KMS-11 (cell line): ENCODE data around the gene CFAP221.

Experiments used
- H2AFZ ChIP-seq: fragments of 200-600 bp; sonication (generic); 2 replicates; pipeline ENCODE4 v1.6.1; 2016; ENCODE audit warnings: antibody characterized with exemption, mixed run types, low read depth
- H3K27ac ChIP-seq: fragments of 200-600 bp; sonication (generic); 2 replicates; pipeline ENCODE4 v1.6.1; 2016; ENCODE audit warnings: mild to moderate bottlenecking, mixed run types
- H3K27me3 ChIP-seq: fragments of 200-600 bp; sonication (generic); 2 replicates; pipeline ENCODE4 v1.6.1; 2017; ENCODE audit warnings: mild to moderate bottlenecking, low read depth, mixed run types, moderate library complexity; ENCODE audit not compliant: insufficient read depth
- H3K36me3 ChIP-seq: fragments of 200-600 bp; sonication (generic); 2 replicates; pipeline ENCODE4 v1.6.1; 2017; ENCODE audit warnings: mild to moderate bottlenecking, mixed run types; ENCODE audit not compliant: insufficient read depth
- H3K4me1 ChIP-seq: fragments of 200-600 bp; sonication (generic); 2 replicates; pipeline ENCODE4 v1.6.1; 2016; ENCODE audit warnings: mild to moderate bottlenecking, low read depth, mixed run types; ENCODE audit not compliant: poor library complexity, severe bottlenecking
- H3K4me2 ChIP-seq: fragments of 200-600 bp; sonication (generic); 2 replicates; pipeline ENCODE4 v1.7.0; 2016; ENCODE audit warnings: mild to moderate bottlenecking, mixed run types
- H3K4me3 ChIP-seq: fragments of 200-600 bp; sonication (generic); IDR thresholded peaks from 2 replicates; pipeline ENCODE4 v1.6.1; 2017; ENCODE audit warnings: low read depth, low read length, mixed read lengths; ENCODE audit not compliant: insufficient read depth
- H3K79me2 ChIP-seq: fragments of 200-600 bp; sonication (generic); 2 replicates; pipeline ENCODE4 v1.6.1; 2016; ENCODE audit warnings: low read depth, mixed run types; ENCODE audit not compliant: insufficient read depth
- H3K9ac ChIP-seq: fragments of 200-600 bp; sonication (generic); 2 replicates; pipeline ENCODE4 v1.6.1; 2016; ENCODE audit warnings: mild to moderate bottlenecking, mixed run types
- H4K20me1 ChIP-seq: fragments of 200-600 bp; sonication (generic); 2 replicates; pipeline ENCODE4 v1.6.1; 2016; ENCODE audit warnings: mild to moderate bottlenecking, mixed run types; ENCODE audit not compliant: insufficient read depth
- TF ChIP-seq, protein P1 (sequence below): fragments of 200-600 bp; sonication (generic); conservative IDR thresholded peaks from 2 replicates; pipeline ENCODE4 v1.6.1; 2017; ENCODE audit warnings: low read depth, mild to moderate bottlenecking, antibody characterized with exemption, low read length, moderate library complexity, mixed read lengths

Gene CFAP221

DNA sequence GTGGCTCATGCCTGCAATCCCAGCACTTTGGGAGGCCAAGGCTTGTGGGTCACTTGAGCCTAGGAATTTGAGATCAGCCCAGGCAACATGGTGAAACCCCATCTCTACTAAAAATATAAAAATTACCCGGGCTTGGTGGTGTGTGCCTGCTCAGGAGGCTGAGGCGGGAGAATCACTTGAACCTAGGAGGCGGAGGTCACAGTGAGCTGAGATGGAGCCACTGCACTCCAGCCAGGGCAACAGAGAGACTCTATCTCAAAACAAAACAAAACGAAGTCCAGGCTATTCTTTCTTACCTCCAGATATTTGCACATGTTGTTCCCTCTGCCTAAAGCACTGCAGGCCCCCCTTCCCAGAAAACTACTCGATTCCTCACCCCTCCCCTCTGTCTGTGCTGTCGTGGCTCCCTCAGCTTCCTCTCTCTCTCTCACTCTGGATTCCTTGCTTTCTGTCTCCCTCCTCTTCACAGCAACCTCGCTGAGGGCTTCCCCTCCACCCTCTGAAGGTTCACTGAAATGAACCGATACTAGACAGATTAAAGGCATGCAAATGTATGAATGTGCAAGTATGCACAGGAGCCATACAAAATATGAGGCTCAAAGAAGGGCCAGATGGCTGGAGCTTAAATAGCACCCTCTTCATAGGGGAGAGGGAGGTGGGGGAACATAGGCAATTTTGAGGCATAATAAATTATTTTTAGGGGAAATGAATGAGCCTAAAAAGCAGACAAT lies 153.2 kb downstream of the CFAP221 start:
- Histone ChIP-seq H3K4me1 (peaks cover 26% of the 10 kb centered on the region), H3K27ac (no peak overlapping the region; the same call in 1 of the 2 replicates), H3K9ac (no peak overlapping the region), H4K20me1 (no peaks in the 10 kb centered on the region), H3K4me3 (no peak overlapping the region), H3K4me2 (peak overlapping the region; percentile 21; the same call in 1 of the 2 replicates), H3K36me3 (no peaks in the 10 kb centered on the region), H2AFZ (peak overlapping the region; percentile 18; the same call in 1 of the 2 replicates), H3K27me3 (no peaks in the 10 kb centered on the region), H3K79me2 (no peaks in the 10 kb centered on the region)
- TF ChIP-seq, protein P1, sequence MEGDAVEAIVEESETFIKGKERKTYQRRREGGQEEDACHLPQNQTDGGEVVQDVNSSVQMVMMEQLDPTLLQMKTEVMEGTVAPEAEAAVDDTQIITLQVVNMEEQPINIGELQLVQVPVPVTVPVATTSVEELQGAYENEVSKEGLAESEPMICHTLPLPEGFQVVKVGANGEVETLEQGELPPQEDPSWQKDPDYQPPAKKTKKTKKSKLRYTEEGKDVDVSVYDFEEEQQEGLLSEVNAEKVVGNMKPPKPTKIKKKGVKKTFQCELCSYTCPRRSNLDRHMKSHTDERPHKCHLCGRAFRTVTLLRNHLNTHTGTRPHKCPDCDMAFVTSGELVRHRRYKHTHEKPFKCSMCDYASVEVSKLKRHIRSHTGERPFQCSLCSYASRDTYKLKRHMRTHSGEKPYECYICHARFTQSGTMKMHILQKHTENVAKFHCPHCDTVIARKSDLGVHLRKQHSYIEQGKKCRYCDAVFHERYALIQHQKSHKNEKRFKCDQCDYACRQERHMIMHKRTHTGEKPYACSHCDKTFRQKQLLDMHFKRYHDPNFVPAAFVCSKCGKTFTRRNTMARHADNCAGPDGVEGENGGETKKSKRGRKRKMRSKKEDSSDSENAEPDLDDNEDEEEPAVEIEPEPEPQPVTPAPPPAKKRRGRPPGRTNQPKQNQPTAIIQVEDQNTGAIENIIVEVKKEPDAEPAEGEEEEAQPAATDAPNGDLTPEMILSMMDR, result no peak

- Histone ChIP-seq H3K4me3 (no peak overlapping the region), H3K4me2 (no peak overlapping the region), H3K4me1 (peaks cover 26% of the 10 kb centered on the region)
These were observed 154.0 kb downstream of the CFAP221 start for GRCh38 chr2:119698246-119698645.

GRCh38 chr2:119699016-119699606 lies 154.9 kb downstream of the CFAP221 start:
- Histone ChIP-seq H3K27ac (no peak overlapping the region), H2AFZ (no peak overlapping the region), H3K4me2 (no peak overlapping the region), H3K79me2 (no peaks in the 10 kb centered on the region), H3K36me3 (no peaks in the 10 kb centered on the region), H3K9ac (no peak overlapping the region), H3K27me3 (no peaks in the 10 kb centered on the region), H3K4me1 (peaks cover 26% of the 10 kb centered on the region), H4K20me1 (no peaks in the 10 kb centered on the region), H3K4me3 (no peak overlapping the region)
- TF ChIP-seq, protein P1, result no peak

More at GRCh38 chr2:119698246-119698645, 154.0 kb downstream of the CFAP221 start:
- TF ChIP-seq, protein P1, result no peak
- no peak overlapping the region for H3K27ac ChIP-seq
- H2AFZ ChIP-seq, result no peak overlapping the region
- H3K9ac ChIP-seq, result no peak overlapping the region
- H3K27me3 ChIP-seq, result no peaks in the 10 kb centered on the region
- H3K79me2 ChIP-seq, result no peaks in the 10 kb centered on the region
- no peaks in the 10 kb centered on the region for H4K20me1 ChIP-seq
- H3K36me3 ChIP-seq, result no peaks in the 10 kb centered on the region

- Histone ChIP-seq H3K27ac (no peak overlapping the region), H3K4me1 (peaks cover 17% of the 10 kb centered on the region), H3K27me3 (no peaks in the 10 kb centered on the region), H3K4me2 (no peak overlapping the region), H3K79me2 (no peaks in the 10 kb centered on the region), H3K4me3 (no peak overlapping the region), H3K9ac (no peak overlapping the region), H2AFZ (no peak overlapping the region), H3K36me3 (no peaks in the 10 kb centered on the region), H4K20me1 (no peaks in the 10 kb centered on the region)
- TF ChIP-seq, protein P1, result no peak
These were observed 156.6 kb downstream of the CFAP221 start for GRCh38 chr2:119700866-119701265.
